GM12878 (cell line): Measurements from ENCODE around the gene WNT16. TPM values are rescaled to one million over a fixed set of nuclear protein-coding genes. Genes with fewer than 3 reads are reported as not detected.
A peak's percentile ranks its signal among the peaks of the same experiment; 100 is the strongest.

Experiments
- ATAC-seq: fragments of 200-7000 bp; cut with Tn5 transposase; 3 replicates; pipeline ENCODE4 v1.9.1; 2020; ENCODE audit warnings: mild to moderate bottlenecking, moderate library complexity
- BruUV-seq: library from RNA; stranded (reverse); fragments of 400-500 nt; replicated peaks from 2 replicates; lab custom pipeline; 2021; lab: Mats Ljungman, UMichigan
- CTCF ChIA-PET: fragments of 300-600 bp; sonication (Branson Sonifier 250); formaldehyde crosslinking; extraction: SDS; loops from one replicate; lab custom pipeline; 2021; ENCODE audit warnings: inconsistent platforms; lab: Yijun Ruan, JAX
- POLR2A ChIA-PET: fragments of 350-600 bp; formaldehyde crosslinking; extraction: SDS; loops from one replicate; lab custom pipeline; 2021; ENCODE audit warnings: inconsistent platforms; lab: Charles Lee
- RAD21 ChIA-PET: fragments of 300-600 bp; sonication (Branson Sonifier 250); formaldehyde crosslinking; loops from one replicate; lab custom pipeline; 2023; ENCODE audit warnings: antibody characterized with exemption; ENCODE audit not compliant: unreplicated experiment; lab: Charles Lee
- SMC1A ChIA-PET: fragments of 300-600 bp; sonication (Branson Sonifier 250); formaldehyde crosslinking; loops from one replicate; lab custom pipeline; 2023; ENCODE audit not compliant: unreplicated experiment, uncharacterized antibody; lab: Charles Lee
- DNase-seq: peaks from one replicate; pipeline ENCODE4 v3.0.0-alpha.2; 2011; ENCODE audit warnings: low read depth, low spot score
- FAIRE-seq: peaks from 3 replicates; lab custom pipeline; 2011; peaks lifted over from hg19 to GRCh38; lab: Jason Lieb, UNC
- H2AFZ ChIP-seq: 2 replicates; pipeline ENCODE4 v1.6.0; 2011; ENCODE audit warnings: low read depth, low read length, control low read depth; ENCODE audit not compliant: control insufficient read depth
- H3K27ac ChIP-seq: 2 replicates; pipeline ENCODE4 v1.5.1; 2011; ENCODE audit warnings: control low read depth; ENCODE audit not compliant: control insufficient read depth, insufficient read depth
- H3K27me3 ChIP-seq, 2 experiments: replicated peaks in 1 of 2; 2 replicates each; pipeline versions ENCODE4 v1.6.0 to v1.6.1; 2011; ENCODE audit warnings: low read length in 1 of 2; ENCODE audit not compliant: control insufficient read depth in 2 of 2, insufficient read depth in 2 of 2
- H3K36me3 ChIP-seq, 2 experiments: 2 replicates each; pipeline ENCODE4 v1.5.1; 2011; ENCODE audit warnings: low read length in 1 of 2; ENCODE audit not compliant: control insufficient read depth in 2 of 2, insufficient read depth in 2 of 2
- H3K4me1 ChIP-seq: 2 replicates; pipeline ENCODE4 v1.6.1; 2011; ENCODE audit warnings: mild to moderate bottlenecking, low read length, moderate library complexity, mixed read lengths; ENCODE audit not compliant: control insufficient read depth, insufficient read depth
- H3K4me2 ChIP-seq: 2 replicates; pipeline ENCODE4 v1.6.0; 2011; ENCODE audit warnings: control low read depth; ENCODE audit not compliant: control insufficient read depth, insufficient read depth
- H3K4me3 ChIP-seq: fragments of 200-600 bp; sonication (generic); 2 replicates; pipeline ENCODE4 v1.5.1; 2016
- H3K79me2 ChIP-seq: 2 replicates; pipeline ENCODE4 v1.6.0; 2011; ENCODE audit warnings: low read length; ENCODE audit not compliant: control insufficient read depth, insufficient read depth
- H3K9ac ChIP-seq: 2 replicates; pipeline ENCODE4 v1.8.0; 2011; ENCODE audit warnings: low read length, control low read depth, mixed read lengths; ENCODE audit not compliant: control insufficient read depth, insufficient read depth
- H3K9me3 ChIP-seq: replicated peaks from 3 replicates; pipeline ENCODE4 v1.5.1; 2011; ENCODE audit warnings: mild to moderate bottlenecking, low read length; ENCODE audit not compliant: control insufficient read depth, insufficient read depth
- H4K20me1 ChIP-seq: 2 replicates; pipeline ENCODE4 v1.6.0; 2011; ENCODE audit not compliant: control insufficient read depth, insufficient read depth
- FOXM1 ChIP-seq: IDR thresholded peaks from 2 replicates; pipeline ENCODE4 v1.6.1; 2012; ENCODE audit warnings: low read depth, mild to moderate bottlenecking, inconsistent platforms, low read length, moderate library complexity
- RAD21 ChIP-seq: IDR thresholded peaks from 2 replicates; pipeline ENCODE4 v1.6.1; 2011; ENCODE audit warnings: mild to moderate bottlenecking, low read depth, low read length, moderate library complexity; ENCODE audit not compliant: insufficient read depth
- SKIL ChIP-seq: fragments of 450-650 bp; IDR thresholded peaks from 2 replicates; pipeline ENCODE4 v1.6.1; 2017; ENCODE audit warnings: mild to moderate bottlenecking, low read depth, inconsistent platforms; ENCODE audit not compliant: poor library complexity, severe bottlenecking
- SMC3 ChIP-seq: IDR thresholded peaks from 2 replicates; pipeline ENCODE4 v1.6.1; 2011; ENCODE audit warnings: low read length, improper control_type of control experiment, borderline replicate concordance
- SPI1 ChIP-seq: IDR thresholded peaks from 2 replicates; pipeline ENCODE4 v1.6.1; 2011; ENCODE audit warnings: low read depth, mild to moderate bottlenecking, low read length, moderate library complexity, borderline replicate concordance; ENCODE audit not compliant: insufficient read depth
- SREBF2 ChIP-seq: IDR thresholded peaks from 2 replicates; pipeline ENCODE4 v1.6.1; 2012; ENCODE audit warnings: mild to moderate bottlenecking, low read length
- WGBS: methylation state at CpG from one replicate; pipeline ENCODE4 v1.1.6; 2016; ENCODE audit warnings: low lambda C conversion rate; ENCODE audit not compliant: insufficient replicate concordance, insufficient coverage; ENCODE audit errors: missing lambda C conversion rate; 5-methylcytosine and 5-hydroxymethylcytosine counted together
- in situ Hi-C: fragments of 300-500 bp; cut with MboI; formaldehyde crosslinking; loops from 9 replicates; pipeline ENCODE4 v1.14.3; 2018; ENCODE audit warnings: mixed read lengths
- intact Hi-C: fragments of 100-400 bp; cut with micrococcal nuclease; formaldehyde crosslinking; loops from one replicate; pipeline ENCODE4 v1.14.2; 2022; ENCODE audit not compliant: unreplicated experiment
- polyA plus RNA-seq, 11 experiments: library from polyadenylated mRNA; depleted of rRNA in 4 of 11; unstranded in 6 of 11; stranded (reverse) in 5 of 11; fragments of >200 nt; fragmentation: Nextera tagmentation in 4 of 11; fragmentation: Illumina TruSeq in 1 of 11; extraction: Ambion mirVana in 4 of 11; extraction: Trizol in 1 of 11; gene quantifications; 1 replicate in 1 of 11; 2 replicates in 10 of 11; pipeline versions ENCODE4 v1.2.1 to v1.2.3, GENCODE V29; 2011 to 2016; ENCODE audit warnings: inconsistent platforms in 2 of 11, missing spikeins in 2 of 11, low read depth in 1 of 11
- total RNA-seq, 4 experiments: library from RNA; depleted of rRNA in 3 of 4; stranded (reverse); fragments of >200 nt in 3 of 4; fragmentation: Illumina TruSeq in 1 of 4; extraction: Trizol in 1 of 4; gene quantifications; 2 replicates each; pipeline versions ENCODE4 v1.2.1 to v1.2.3, GENCODE V29; 2013 to 2021
- TF ChIP-seq, protein P1 (sequence below), 3 experiments: IDR thresholded peaks in 2 of 3; conservative IDR thresholded peaks in 1 of 3; 2 replicates each; pipeline ENCODE4 v1.5.1; 2011; ENCODE audit warnings: low read depth in 3 of 3, low read length in 3 of 3, mild to moderate bottlenecking in 3 of 3, control low read depth in 2 of 3, moderate library complexity in 2 of 3, inconsistent platforms in 1 of 3, mixed read lengths in 1 of 3; ENCODE audit not compliant: control insufficient read depth in 2 of 3, insufficient read depth in 1 of 3; ENCODE audit errors: extremely low read depth in 1 of 3
- TF ChIP-seq, protein P2 (sequence below): IDR thresholded peaks from 2 replicates; pipeline ENCODE4 v1.6.1; 2012; ENCODE audit warnings: low read length, inconsistent platforms

Gene WNT16
- total and polyA plus RNA-seq, 10 of the 15 experiments (the other 5 are each of a cell fraction or from before 2014, with no cell fraction given), result 0.05 to 0.11 (median 0.06) TPM; not detected in 5

DNA sequence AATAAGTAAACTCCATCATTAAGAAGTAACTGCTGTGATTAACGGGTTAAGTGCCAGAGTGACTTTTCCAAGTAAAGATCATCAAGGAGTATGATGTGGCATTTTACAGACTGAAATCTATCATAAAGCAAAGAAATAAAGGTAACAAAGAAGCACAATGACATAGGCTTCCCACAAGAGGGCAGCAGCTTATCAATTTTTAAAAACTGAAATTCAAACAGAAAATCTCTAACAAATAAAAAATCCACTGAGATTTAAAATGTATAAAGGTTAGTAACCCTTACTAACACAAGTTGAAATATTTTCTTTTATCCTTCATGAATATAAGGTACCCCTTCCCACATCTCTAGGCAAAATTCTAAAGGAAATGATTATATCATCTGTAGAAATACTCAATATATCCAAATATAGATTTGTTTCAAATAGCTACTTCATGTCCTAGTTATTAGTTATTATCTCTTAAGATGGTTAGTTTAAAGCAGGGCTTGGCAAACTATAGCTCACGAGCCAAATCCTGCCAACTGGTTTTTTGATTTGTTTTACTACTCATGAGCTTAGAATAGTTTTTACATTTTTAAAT, 38.1 kb downstream of the WNT16 start:
- Histone ChIP-seq H3K4me2 (no peak overlapping the region), H4K20me1 (no peaks in the 10 kb centered on the region), H3K4me3 (no peak overlapping the region), H3K9me3 (no peaks in the 10 kb centered on the region), H3K79me2 (peaks cover 2% of the 10 kb centered on the region), H2AFZ (no peak overlapping the region), H3K27me3 (no peaks in the 10 kb centered on the region), H3K36me3 (peaks cover 1 to 4% of the 10 kb centered on the region in 2 experiments; a peak in 3 of 4 replicates), H3K9ac (no peak overlapping the region), H3K4me1 (peaks cover 15% of the 10 kb centered on the region), H3K27ac (no peak overlapping the region)
- intact Hi-C loops (loop anchor here (1.0 to 2.0 kb wide), 3 partner anchors 29 to 628 kb away; partner anchors contain the start of gene FAM3C), in situ Hi-C loops (loop anchor here (5.0 to 10.0 kb wide), 2 partner anchors 180 to 628 kb away; no protein-coding TSS in a partner anchor)
- 0% methylated on average over 2 of the region's 2 CpGs for WGBS
- FAIRE-seq (peak; percentile 69), DNase-seq (no peak), ATAC-seq (peak; percentile 28; the same call in 2 of the 3 replicates)
- POLR2A ChIA-PET, result interaction anchor here (0.7 to 2.7 kb wide), 10 partner anchors 17 to 181 kb away, joined by 3 to 15 read pairs (median 4); partner anchors contain the start of gene FAM3C
- CTCF ChIA-PET, result interaction anchor here (0.6 to 8.9 kb wide), 55 partner anchors 9 to 628 kb away, joined by 3 to 181 read pairs (median 4); partner anchors contain the start of gene FAM3C
- no TSS peak for BruUV-seq
- SMC1A ChIA-PET, result interaction anchor here (0.7 to 5.1 kb wide), 53 partner anchors 10 to 628 kb away, joined by 3 to 163 read pairs (median 5); partner anchors contain the start of gene FAM3C
- RAD21 ChIA-PET, result interaction anchor here (0.6 to 11.8 kb wide), 32 partner anchors 8 to 628 kb away, joined by 3 to 272 read pairs (median 4); partner anchors contain the start of gene FAM3C
- TF ChIP-seq FOXM1, result peak; percentile 45; the same call in 1 of the 2 replicates
- TF ChIP-seq SKIL, result peak; percentile 31
- peak; percentile 86 for TF ChIP-seq RAD21
- no peak for TF ChIP-seq SPI1
- TF ChIP-seq, protein P1, sequence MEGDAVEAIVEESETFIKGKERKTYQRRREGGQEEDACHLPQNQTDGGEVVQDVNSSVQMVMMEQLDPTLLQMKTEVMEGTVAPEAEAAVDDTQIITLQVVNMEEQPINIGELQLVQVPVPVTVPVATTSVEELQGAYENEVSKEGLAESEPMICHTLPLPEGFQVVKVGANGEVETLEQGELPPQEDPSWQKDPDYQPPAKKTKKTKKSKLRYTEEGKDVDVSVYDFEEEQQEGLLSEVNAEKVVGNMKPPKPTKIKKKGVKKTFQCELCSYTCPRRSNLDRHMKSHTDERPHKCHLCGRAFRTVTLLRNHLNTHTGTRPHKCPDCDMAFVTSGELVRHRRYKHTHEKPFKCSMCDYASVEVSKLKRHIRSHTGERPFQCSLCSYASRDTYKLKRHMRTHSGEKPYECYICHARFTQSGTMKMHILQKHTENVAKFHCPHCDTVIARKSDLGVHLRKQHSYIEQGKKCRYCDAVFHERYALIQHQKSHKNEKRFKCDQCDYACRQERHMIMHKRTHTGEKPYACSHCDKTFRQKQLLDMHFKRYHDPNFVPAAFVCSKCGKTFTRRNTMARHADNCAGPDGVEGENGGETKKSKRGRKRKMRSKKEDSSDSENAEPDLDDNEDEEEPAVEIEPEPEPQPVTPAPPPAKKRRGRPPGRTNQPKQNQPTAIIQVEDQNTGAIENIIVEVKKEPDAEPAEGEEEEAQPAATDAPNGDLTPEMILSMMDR (IDR thresholded peaks at IDR 0.05 in 2 of 3, conservative IDR thresholded peaks at IDR 0.05 in 1 of 3; ENCODE audit: control insufficient read depth in 2 of 3, extremely low read depth in 1 of 3, insufficient read depth in 1 of 3, low read depth in 3 of 3, low read length in 3 of 3), result peak; percentile 50 to 66 (median 66)
- TF ChIP-seq, protein P2, sequence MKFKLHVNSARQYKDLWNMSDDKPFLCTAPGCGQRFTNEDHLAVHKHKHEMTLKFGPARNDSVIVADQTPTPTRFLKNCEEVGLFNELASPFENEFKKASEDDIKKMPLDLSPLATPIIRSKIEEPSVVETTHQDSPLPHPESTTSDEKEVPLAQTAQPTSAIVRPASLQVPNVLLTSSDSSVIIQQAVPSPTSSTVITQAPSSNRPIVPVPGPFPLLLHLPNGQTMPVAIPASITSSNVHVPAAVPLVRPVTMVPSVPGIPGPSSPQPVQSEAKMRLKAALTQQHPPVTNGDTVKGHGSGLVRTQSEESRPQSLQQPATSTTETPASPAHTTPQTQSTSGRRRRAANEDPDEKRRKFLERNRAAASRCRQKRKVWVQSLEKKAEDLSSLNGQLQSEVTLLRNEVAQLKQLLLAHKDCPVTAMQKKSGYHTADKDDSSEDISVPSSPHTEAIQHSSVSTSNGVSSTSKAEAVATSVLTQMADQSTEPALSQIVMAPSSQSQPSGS, result 0 out of 2 replicates have a peak, but pooled peaks have one; percentile 25
- peak; percentile 89 for TF ChIP-seq SMC3
- TF ChIP-seq SREBF2, result no peak
